Left ventricle myocardium inferior (tissue), 1 donor: ENCODE results near the gene LHFPL3. TPM values are rescaled to one million over a fixed set of nuclear protein-coding genes. Genes with fewer than 3 reads are reported as not detected.
"Not testable (repeated sequence)": the region's sequence is repeated elsewhere in the genome, so short reads cannot be mapped to it uniquely, and the experiment has no call there.

Experiments used
- DNase-seq: peaks from one replicate; pipeline ENCODE4 v3.0.0-alpha.2; 2020
- H3K27ac ChIP-seq: fragments of 200-600 bp; replicated peaks from 2 replicates; pipeline ENCODE4 v1.8.0; 2021
- H3K27me3 ChIP-seq: fragments of 200-600 bp; 2 replicates; pipeline ENCODE4 v1.8.0; 2021; ENCODE audit warnings: low read depth
- H3K36me3 ChIP-seq: fragments of 200-600 bp; 2 replicates; pipeline ENCODE4 v1.8.0; 2021
- H3K4me1 ChIP-seq: fragments of 200-600 bp; 2 replicates; pipeline ENCODE4 v1.8.0; 2021
- H3K4me3 ChIP-seq: fragments of 200-600 bp; 2 replicates; pipeline ENCODE4 v1.8.0; 2021; ENCODE audit warnings: mild to moderate bottlenecking, moderate library complexity
- H3K9me3 ChIP-seq: fragments of 200-600 bp; replicated peaks from 2 replicates; pipeline ENCODE4 v1.8.0; 2021
- CTCF ChIP-seq: fragments of 200-600 bp; IDR thresholded peaks from 2 replicates; pipeline ENCODE4 v1.8.0; 2021; ENCODE audit warnings: antibody characterized with exemption, mild to moderate bottlenecking, borderline replicate concordance
- intact Hi-C: fragments of 100-400 bp; cut with micrococcal nuclease; formaldehyde crosslinking; loops from one replicate; pipeline ENCODE4 v1.11.0; 2022
- total RNA-seq: library from RNA; stranded (reverse); fragmentation: NEBNext Ultra II Directional; extraction: Animal tissue kit (Norgen Biotek cat#: 25700); gene quantifications from one replicate; pipeline ENCODE4 v1.2.1, GENCODE V29; 2021
- donor health status: DM: no; HTN: yes; CAD: no; lungs with severe emphysema.

Gene LHFPL3
- total RNA-seq, 1 donor from 2014 or later: not detected

DNA sequence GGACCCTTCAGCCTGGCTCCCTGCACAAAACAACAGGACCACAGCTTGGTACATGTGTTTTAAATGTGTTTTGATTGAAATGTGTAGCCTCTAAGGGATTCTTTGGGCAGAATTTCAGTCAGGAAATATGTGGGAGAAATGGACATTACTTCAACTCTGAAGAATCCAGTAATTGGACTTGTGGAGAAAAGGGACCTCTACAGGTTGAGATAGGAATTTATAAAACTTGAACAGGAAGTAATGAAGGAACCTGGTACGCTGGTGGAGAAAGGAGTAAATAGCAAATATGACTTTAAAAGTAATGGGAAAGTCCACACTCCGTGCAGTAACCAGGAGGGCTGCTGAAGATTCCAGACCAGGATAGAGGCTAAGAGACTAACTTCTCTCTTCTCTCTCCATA is 220.5 kb downstream of the LHFPL3 start:
- no peaks in the 10 kb centered on the region for H3K27me3 ChIP-seq
- no peaks in the 10 kb centered on the region for H3K4me1 ChIP-seq
- DNase-seq: no peak
- no peaks in the 10 kb centered on the region for H3K36me3 ChIP-seq
- no peaks in the 10 kb centered on the region for H3K9me3 ChIP-seq
- no peak overlapping the region for H3K4me3 ChIP-seq
- no peak for TF ChIP-seq CTCF
- no peak overlapping the region for H3K27ac ChIP-seq
- intact Hi-C loops: no loop called here

DNA sequence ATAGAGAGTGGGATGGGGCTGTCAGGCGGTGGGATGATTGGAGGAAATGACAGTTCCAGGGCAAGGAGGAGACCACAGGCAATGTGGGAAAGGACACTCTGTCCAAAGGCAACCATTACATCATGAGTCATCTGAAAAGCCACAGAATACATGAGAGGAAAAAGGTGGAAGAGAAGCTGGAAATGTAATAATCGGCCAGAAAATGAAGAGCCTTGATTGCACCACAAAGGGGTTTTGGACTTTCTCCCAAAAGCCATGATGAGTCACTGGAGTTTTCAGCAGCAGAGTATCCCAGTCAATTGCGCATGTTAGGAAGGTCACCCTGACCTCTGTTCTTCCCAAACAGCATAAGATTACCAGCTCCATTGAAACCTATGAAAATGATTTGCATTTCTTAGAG is 222.0 kb downstream of the LHFPL3 start:
- no peak overlapping the region for H3K27ac ChIP-seq
- no peaks in the 10 kb centered on the region for H3K9me3 ChIP-seq
- intact Hi-C loops: no loop called here
- no peak for TF ChIP-seq CTCF
- no peak overlapping the region for H3K4me3 ChIP-seq
- no peak for DNase-seq
- H3K4me1 ChIP-seq: no peaks in the 10 kb centered on the region
- no peaks in the 10 kb centered on the region for H3K27me3 ChIP-seq
- no peaks in the 10 kb centered on the region for H3K36me3 ChIP-seq

DNA sequence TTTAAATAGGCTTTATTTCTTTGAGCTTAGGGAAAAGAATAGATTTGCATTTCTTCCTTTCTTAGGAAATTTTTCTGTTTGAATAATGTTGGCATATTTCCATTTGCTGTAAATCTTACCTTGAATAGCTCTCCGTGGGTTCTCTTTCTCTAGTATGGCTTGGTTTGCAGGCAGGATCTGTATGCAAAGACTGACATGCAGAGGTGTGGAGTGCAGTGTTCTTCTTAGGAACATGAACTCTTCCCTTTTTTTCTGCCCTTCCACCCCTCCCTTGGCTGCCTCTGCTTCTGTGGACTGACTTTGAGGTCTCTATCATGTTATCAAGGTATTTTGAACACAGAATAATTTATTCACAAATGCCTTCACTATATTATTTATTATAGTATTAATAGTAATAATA is 222.8 kb downstream of the LHFPL3 start:
- Histone ChIP-seq H3K27ac (no peak overlapping the region), H3K36me3 (no peaks in the 10 kb centered on the region), H3K4me1 (no peaks in the 10 kb centered on the region), H3K9me3 (no peaks in the 10 kb centered on the region), H3K27me3 (no peaks in the 10 kb centered on the region), H3K4me3 (no peak overlapping the region)
- intact Hi-C loops: no loop called here
- no peak for DNase-seq
- no peak for TF ChIP-seq CTCF

DNA sequence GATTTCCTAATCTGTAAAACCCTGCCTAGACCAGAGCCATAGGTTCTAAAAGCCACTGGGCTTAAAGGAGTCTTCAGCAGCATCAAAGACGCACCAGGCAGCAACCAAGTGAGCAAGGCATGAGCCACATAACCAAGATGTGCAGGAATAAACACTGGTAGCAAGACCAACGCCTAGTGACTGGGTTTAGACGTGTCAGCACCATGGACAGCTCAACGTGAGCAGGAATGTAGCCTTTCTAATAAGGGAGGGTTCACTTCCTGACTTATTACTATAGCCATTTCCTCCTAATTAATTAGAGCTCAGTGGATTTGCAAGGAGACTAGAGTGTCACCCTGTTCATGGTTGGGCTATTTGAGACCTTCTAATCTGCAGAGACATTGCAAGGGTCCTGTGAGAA is 223.7 kb downstream of the LHFPL3 start:
- no peak for TF ChIP-seq CTCF
- intact Hi-C loops: no loop called here
- Histone ChIP-seq H3K4me3 (no peak overlapping the region), H3K4me1 (no peaks in the 10 kb centered on the region), H3K9me3 (peaks cover 2% of the 10 kb centered on the region), H3K36me3 (no peaks in the 10 kb centered on the region), H3K27ac (no peak overlapping the region), H3K27me3 (no peaks in the 10 kb centered on the region)
- peak; percentile 17 for DNase-seq

GRCh38 chr7:104553074-104553473 is 224.7 kb downstream of the LHFPL3 start:
- no peak overlapping the region for H3K4me3 ChIP-seq
- no peaks in the 10 kb centered on the region for H3K27me3 ChIP-seq
- H3K9me3 ChIP-seq: peaks cover 4% of the 10 kb centered on the region
- no peak overlapping the region for H3K27ac ChIP-seq
- no peaks in the 10 kb centered on the region for H3K4me1 ChIP-seq
- no peak for DNase-seq
- intact Hi-C loops: no loop called here
- no peak for TF ChIP-seq CTCF
- no peaks in the 10 kb centered on the region for H3K36me3 ChIP-seq

DNA sequence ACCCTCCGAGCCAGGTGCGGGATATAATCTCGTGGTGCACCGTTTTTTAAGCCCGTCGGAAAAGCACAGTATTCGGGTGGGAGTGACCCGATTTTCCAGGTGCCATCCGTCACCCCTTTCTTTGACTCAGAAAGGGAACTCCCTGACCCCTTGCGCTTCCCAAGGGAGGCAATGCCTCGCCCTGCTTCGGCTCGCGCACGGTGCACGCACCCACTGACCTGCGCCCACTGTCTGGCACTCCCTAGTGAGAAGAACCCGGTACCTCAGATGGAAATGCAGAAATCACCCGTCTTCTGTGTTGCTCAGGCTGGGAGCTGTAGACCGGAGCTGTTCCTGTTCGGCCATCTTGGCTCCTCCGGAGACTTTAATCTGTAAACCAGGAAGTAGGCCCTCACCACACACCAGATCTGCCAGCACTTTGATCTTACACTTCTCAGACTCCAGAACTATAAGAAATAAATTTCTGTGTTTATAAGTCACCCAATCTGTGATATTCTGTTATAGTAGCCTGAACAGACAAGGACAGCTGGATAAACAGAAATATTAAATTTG is 235.0 kb downstream of the LHFPL3 start:
- H3K9me3 ChIP-seq, H3K27me3 ChIP-seq, H3K4me3 ChIP-seq, H3K27ac ChIP-seq, H3K4me1 ChIP-seq, H3K36me3 ChIP-seq, DNase-seq, intact Hi-C loops: not testable (repeated sequence)
